Fibroblast of villous mesenchyme (primary cell): ENCODE measurements around the gene ABCC9. TPM values are rescaled to one million over a fixed set of nuclear protein-coding genes. Genes with fewer than 3 reads are reported as not detected.

ENCODE experiments used
- DNase-seq: peaks from one replicate; pipeline ENCODE4 v3.0.0-alpha.2; 2010; ENCODE audit warnings: low read depth
- H3K4me3 ChIP-seq: 2 replicates; pipeline ENCODE4 v1.5.1; 2011; ENCODE audit warnings: low read depth, mild to moderate bottlenecking, low read length
- CTCF ChIP-seq: IDR thresholded peaks from 2 replicates; pipeline ENCODE4 v1.5.1; 2012; ENCODE audit warnings: low read depth, mild to moderate bottlenecking, low read length; ENCODE audit not compliant: insufficient read depth
- total RNA-seq: library from RNA; depleted of rRNA; stranded (reverse); fragments of >200 nt; gene quantifications from 2 replicates; pipeline ENCODE4 v1.2.3, GENCODE V29; 2012

The ABCC9 gene
- total RNA-seq, 1 donor, result 12.1 TPM

- no peak for TF ChIP-seq CTCF
- H3K4me3 ChIP-seq, result peak within 1 kb of the TSS; percentile 46
- DNase-seq, result peak; percentile 19
Observed at GRCh38 chr12:21774358-21775132, 166.7 kb downstream of the ABCC9 start, which contains the start of gene KCNJ8. Gene KCNJ8, minus strand, starts transcription at chr12:21774706. Its CDS starts 1,090 bp downstream, at chr12:21773616.

DNA sequence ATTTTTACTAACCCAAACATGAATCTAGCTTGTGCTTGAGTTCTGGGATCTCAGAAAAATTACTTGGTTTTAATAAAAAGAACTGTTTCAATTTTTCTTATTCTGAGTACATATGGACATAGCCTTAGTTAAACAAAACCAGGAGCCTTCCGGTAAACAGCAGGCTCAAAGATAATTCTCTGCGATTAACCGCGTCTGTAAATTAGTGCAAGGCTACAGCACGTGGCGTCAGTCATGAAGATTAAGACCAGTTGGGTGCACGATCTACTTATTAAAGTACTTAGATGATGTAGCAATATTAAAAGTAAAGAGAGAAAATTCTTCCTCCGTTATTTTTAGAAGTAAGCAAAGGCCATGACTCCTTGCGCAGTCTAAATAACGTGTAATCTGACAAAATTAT is 167.4 kb downstream of the ABCC9 start:
- DNase-seq, result peak; percentile 6
- TF ChIP-seq CTCF, result no peak
- no peak overlapping the region for H3K4me3 ChIP-seq

DNA sequence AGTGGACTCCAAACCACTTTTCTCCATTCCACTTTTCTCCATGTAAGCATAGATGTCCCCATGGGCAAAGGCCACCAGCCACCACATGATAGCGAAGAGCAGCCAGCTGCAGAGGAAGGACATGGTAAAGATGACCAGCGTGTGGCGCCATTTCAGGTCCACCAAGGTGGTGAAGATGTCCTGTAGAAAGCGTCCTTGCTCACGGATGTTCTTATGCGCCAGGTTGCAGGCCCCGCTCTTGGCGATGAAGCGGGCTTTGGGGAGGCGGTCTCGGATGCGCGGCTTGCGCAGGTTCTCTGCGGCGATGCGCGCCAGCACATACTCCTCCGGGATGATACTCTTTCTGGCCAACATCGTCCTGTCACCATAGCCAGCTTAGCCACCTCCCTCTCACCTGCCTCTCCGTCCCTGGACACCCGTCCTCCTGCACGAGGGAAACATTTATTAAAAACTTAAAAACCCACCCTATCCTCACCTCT is 167.9 kb downstream of the ABCC9 start:
- no peak overlapping the region for H3K4me3 ChIP-seq
- TF ChIP-seq CTCF, result peak; percentile 24
- DNase-seq, result no peak

- H3K4me3 ChIP-seq, result no peak overlapping the region
- no peak for DNase-seq
- TF ChIP-seq CTCF, result no peak
Observed at GRCh38 chr12:21771311-21771710, 169.9 kb downstream of the ABCC9 start.

DNA sequence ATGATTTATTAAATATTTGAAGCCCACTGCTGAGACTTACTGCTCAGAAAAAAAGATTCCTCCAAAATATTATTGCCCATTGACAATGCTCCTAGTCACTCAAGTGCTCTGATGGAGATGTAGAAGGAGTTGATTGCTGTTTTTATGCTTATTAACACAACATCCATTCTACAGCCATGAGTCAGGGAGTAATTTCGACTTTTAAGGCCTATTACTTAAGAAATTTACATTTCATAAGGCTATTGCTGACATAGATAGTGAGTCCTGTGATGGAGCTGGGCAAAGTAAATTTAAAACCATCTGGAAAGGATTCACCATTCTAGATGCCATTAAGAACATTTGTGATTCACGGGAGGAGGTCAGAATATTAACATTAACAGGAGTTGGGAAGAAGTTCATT is 171.9 kb downstream of the ABCC9 start:
- DNase-seq, result peak; percentile 54
- H3K4me3 ChIP-seq, result no peak overlapping the region
- no peak for TF ChIP-seq CTCF

GRCh38 chr12:21766403-21766802 is 174.8 kb downstream of the ABCC9 start:
- H3K4me3 ChIP-seq, result no peak overlapping the region
- DNase-seq, result no peak
- no peak for TF ChIP-seq CTCF
